HG03045 (cell line): ENCODE results near the gene DDX50.
A peak's percentile ranks its signal among the peaks of the same experiment; 100 is the strongest.
"Not testable (repeated sequence)": the region's sequence is repeated elsewhere in the genome, so short reads cannot be mapped to it uniquely, and the experiment has no call there.

Experiments used
- ATAC-seq: cut with Tn5 transposase; IDR thresholded peaks from one replicate; pipeline ENCODE4 v1.9.1; 2021; ENCODE audit warnings: mild to moderate bottlenecking, moderate library complexity; ENCODE audit not compliant: unreplicated experiment

The DDX50 gene

DNA sequence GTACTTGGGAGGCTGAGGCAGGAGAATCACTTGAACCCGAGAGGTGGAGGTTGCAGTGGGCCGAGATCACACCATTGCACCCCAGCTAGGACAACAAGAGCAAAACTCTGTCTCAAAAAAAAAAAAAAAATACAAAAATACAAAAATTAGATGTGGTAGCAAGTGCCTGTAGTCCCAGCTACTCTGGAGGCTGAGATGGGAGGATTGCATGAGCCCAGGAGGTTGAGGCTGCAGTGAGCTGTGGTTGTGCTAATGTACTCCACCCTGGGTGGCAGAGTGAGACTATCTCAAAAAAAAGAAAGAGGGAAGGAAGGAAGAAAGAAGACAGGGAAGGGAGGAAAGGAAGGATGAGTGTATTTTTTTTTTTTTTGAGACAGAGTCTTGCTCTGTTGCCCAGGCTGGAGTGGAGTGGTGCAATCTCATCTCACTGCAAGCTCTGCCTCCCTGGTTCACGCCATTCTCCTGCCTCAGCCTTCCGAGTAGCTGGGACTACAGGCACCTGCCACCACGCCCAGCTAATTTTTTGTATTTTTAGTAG lies 74.9 kb downstream of the DDX50 start:
- not testable (repeated sequence) for ATAC-seq

GRCh38 chr10:68979738-68980137 lies 78.6 kb downstream of the DDX50 start:
- not testable (repeated sequence) for ATAC-seq

GRCh38 chr10:68981074-68981473 lies 80.0 kb downstream of the DDX50 start:
- no peak for ATAC-seq

DNA sequence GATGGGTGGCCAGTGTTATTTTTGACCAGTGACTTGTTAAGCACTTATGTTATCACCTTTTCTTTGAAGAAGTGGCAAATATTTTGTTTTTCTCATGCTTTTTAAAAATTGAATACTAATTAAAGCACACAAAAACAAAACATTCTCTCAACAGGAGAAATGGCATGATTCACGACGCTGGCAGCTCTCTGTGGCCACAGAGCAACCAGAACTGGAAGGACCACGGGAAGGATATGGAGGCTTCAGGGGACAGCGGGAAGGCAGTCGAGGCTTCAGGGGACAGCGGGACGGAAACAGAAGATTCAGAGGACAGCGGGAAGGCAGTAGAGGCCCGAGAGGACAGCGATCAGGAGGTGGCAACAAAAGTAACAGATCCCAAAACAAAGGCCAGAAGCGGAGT lies 81.3 kb downstream of the DDX50 start:
- ATAC-seq: no peak

DNA sequence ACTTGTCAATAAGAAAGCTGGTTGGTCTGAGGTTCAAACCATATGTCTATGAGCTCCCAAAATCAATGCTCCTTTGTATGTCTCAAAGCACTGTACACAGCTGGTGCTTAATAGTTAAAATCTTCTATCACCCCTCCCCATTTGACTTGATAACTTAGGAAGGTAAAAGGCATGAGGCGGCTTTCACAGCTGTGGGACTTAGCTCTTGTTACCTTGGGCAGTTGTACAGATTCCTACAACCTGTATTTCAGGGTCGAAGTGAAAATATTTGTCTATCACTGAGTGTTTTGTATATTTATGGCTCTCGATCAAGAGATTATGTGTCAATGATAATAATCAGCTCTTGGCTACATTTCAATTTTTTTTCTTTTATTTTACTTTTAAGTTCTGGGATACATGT lies 86.5 kb downstream of the DDX50 start:
- no peak for ATAC-seq

DNA sequence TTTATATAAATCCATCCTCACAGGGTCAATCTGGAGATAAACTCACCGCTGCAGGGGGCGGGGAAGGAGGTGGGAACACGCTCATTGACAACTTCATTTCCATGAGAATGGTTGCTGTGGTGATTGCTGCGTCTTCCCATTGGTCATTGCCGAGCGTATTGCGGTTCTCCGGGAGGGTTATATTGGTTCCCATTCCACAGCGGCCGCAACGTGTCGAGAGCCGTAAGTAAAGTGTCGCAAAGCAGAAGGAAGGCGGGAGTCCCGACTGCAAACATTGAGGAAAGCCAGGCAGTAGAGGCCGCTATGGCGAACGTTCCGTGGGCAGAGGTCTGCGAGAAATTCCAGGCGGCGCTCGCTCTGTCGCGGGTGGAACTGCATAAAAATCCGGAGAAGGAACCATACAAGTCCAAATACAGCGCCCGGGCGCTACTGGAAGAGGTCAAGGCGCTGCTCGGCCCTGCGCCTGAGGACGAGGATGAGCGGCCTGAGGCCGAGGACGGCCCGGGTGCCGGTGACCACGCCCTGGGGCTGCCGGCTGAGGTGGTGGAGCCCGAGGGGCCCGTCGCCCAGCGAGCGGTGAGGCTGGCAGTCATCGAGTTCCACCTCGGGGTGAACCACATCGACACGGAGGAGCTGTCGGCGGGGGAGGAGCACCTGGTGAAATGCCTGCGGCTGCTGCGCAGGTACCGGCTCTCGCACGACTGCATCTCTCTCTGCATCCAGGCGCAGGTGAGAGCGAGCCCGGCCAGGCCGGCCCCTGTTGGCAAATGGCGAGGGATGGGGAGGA lies 87.6 kb downstream of the DDX50 start, which contains the start of gene KIFBP:
Gene KIFBP (plus strand): TSS at position 274 of the 787 bp plus-strand sequence. CDS start 30 bp downstream, at position 304.
- ATAC-seq: peak; percentile 72

GRCh38 chr10:68989317-68989990 lies 88.3 kb downstream of the DDX50 start:
- ATAC-seq: no peak

GRCh38 chr10:68992636-68993440 lies 91.7 kb downstream of the DDX50 start:
- ATAC-seq: no peak
